SIG-M5 treated with dmso at 0.1 percent for 504 hours (cell line): ENCODE measurements around the gene CST7.
A peak's percentile ranks its signal among the peaks of the same experiment; 100 is the strongest.
"Not testable (repeated sequence)": the region's sequence is repeated elsewhere in the genome, so short reads cannot be mapped to it uniquely, and the experiment has no call there.

Experiments
- DNase-seq: peaks from one replicate; lab custom pipeline; 2025; ENCODE audit not compliant: unreplicated experiment; lab: John Stamatoyannopoulos, UW

Gene CST7

DNA sequence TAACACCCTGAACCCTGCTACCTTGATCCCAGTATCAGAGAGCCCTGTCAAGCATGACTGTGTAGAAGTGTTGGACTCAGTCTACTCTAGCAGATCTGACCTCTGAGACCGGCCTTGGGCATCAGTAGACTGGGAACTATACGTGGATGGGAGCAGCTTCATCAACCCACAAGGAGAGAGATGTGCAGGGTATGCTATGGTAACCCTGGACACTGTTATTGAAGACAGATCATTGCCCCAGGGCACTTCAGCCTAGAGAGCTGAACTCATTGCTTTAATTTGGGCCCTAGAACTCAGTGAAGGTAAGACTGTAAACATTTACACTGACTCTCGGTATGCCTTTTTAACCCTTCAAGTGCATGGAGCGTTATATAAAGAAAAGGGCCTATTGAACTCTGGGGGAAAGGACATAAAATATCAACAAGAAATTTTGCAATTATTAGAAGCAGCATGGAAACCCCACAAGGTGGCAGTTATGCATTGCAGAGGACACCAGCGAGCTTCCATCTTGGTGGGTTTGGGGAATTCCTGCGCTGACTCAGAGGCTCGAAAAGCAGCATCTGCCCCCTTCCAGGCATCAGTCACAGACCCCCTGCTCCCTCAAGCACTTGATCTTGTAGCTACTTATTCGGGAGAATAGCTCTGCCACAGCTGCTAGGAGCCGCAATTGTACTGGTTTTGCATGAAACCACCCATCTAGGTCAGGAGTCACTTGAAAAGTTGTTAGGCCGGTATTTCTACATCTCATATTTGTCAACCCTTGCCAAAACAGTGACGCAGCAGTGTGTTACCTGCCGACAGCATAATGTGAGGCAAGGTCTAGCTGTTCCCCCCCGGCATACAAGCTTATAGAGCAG, 19.0 kb upstream of the CST7 start:
- DNase-seq: peak; percentile 58

DNA sequence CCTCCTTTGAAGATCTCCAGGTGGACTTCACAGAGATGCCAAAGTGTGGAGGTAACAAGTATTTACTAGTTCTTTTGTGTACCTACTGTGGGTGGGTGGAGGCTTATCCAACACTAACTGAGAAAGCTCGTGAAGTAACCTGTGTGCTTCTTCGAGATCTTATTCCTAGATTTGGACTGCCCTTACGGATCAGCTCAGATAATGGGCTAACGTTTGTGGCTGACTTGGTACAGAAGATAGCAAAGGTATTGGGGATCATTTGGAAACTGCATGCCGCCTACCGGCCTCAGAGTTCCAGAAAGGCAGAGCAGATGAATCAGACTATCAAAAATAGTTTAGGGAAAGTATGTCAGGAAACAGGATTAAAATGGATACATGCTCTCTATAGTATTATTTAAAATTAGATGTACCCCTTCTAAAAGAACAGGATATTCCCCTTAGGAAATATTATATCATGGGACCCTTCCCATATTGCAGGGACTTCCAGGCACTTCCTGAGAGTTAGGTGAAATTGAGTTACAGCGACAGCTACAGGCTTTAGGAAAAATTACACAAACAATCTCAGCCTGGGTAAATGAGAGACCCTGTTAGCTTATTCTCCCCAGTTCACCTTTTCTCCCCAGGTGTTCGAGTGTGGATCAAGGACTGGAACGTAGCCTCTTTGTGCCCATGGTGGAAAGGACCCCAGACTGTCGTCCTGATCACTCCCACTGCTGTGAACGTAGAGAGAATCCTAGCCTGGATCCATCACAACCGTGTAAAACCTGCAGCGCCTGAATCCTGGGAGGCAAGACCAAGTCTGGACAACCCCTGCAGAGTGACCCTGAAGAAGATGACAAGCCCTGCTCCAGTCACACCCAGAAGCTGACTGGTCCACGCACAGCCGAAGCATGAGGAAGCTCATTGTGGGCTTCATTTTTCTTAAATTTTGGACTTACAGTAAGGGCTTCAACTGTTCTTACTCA, 18.1 kb upstream of the CST7 start:
- not testable (repeated sequence) for DNase-seq

DNA sequence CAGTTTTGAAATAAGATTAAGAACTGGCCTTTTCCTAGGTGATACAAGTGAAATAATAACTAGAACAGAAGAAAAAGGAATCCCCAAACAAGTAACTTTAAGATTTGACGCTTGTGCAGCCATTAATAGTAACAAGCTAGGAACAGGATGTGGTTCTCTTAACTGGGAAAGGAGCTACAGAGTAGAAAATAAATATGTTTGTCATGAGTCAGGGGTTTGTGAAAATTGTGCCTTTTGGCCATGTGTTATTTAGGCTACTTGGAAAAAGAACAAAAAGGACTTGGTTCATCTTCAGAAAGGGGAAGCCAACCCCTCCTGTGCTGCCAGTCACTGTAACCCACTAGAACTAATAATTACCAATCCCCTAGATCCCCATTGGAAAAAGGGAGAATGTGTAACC, 17.2 kb upstream of the CST7 start:
- DNase-seq: not testable (repeated sequence)

DNA sequence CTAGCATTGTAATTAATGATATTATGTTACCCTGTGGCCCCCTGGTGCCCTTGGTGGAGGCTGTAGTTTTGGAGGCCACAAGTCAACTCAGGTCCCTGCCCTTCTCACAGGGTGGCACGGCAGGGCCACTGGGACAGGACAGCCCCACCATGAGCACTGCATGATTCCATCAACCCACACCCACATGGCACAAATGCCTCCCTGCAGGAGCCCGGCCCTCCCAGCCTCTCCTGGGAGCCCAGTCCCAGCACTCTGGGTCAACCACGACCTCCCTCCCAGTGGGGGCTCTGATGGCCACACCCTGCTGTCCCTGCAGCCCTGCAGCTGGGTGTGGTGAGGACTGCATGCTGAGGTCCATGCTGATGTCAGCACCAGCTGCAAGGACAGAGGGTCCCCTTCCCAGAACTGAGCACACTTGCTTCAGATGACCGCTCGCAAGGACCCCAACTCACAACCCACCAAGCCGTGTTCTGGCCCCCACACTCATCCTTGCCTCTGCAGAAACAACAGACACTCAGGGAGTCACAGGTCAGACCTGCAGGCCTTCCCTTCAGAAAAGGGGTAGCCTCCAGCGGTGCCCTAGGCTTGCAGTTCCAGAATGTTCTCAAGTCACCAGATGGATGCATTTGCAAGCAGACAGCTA, 15.7 kb upstream of the CST7 start:
- no peak for DNase-seq

DNA sequence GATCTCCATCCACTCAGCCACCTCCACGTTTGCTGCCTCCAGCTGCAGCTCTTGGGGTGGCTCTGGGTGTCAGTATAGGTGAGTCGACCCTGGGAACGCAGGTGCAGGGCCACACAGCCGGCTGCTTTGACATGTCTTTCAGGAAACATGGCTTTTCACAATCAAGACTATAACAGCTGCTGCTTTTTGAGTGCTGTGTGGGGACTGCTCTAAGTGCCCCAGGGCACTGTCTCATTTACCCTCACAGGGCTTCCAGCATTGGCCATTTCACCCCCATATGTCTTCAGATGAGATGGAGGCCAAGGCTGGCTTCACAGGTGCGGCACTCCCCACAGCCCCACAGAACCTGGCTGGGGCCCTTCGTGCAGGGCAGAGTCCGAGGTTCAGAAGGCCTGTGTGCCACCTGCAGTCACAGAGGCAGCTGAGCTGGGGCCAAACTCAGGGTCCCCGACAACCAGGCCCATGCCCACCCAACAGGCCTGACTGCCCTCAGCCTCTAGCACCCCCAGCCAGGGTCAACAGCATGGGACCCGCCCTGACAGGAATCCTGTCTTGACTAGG, 14.9 kb upstream of the CST7 start:
- no peak for DNase-seq

DNA sequence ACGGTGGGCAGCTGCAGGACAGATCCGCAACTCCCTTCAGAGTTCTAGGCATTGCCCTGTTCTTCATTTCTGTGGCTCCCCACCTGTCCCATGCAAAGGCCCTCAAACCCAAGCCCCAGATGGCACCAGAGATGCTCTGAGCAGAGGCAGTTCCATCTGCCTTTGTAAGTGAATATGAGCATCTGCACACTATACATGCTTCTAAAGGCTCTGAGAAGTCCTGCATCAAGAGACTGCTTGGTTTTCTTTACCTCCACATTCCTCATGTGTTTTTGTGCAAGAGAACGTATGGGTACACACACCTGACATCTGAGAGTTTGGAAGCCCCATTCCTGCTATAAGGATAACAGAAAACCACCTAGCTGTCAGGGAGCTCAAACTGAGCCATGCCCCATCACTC, 14.4 kb upstream of the CST7 start:
- DNase-seq: no peak

DNA sequence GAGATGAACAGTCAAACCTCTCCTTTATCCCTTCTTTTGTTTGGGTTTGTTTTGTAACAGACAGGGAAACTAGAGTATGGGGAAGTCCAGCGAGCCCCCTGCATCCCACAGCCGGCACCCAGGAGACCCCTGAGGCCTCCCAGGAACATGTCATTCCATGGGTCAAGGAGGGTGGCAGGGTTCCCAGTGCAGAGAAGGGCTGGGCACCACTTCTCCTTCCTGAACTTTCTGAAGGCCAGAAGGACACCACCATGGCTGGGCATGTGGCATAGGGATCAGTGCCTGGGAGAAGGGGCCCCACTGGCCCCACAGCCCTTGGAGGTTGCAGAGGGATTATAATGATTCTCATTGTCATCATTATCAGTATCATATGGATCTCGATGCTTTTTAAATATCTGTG, 13.9 kb upstream of the CST7 start:
- DNase-seq: no peak

DNA sequence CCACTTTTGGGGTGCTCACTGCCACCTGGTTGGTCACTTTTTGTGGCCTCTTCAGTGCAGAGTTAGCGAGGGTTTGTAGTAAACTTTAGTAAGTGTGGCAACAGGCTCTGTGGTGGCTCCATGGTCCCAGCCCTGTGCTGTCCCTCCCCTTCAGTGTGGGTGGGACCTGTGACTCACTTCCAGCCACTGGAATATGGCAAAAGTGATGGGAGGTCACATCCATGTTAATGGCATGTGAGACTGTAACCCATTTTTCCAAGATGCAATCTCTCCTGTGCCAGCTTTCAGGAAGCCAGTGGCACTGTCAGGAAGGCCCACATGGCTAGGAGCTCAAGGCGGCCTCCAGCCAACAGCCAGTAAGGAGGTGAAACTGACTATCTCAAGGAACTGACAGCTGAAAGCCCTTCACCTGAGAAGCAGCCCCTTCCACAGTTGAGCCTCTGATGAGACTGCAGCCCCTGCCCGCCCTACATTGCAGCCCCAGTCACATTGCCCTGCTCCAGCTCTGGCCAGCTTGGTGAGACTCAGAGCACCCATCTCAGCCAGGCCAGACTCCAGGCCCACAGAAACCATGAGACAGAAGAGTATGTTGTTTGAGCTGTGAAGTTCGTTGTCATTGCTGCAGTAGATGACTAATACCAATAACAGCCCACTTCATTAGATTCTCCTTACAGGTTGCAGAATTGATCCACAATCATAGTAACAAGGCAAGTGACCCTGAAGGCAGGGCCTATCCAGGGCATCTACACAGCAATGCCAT, 13.1 kb upstream of the CST7 start:
- DNase-seq: no peak

DNA sequence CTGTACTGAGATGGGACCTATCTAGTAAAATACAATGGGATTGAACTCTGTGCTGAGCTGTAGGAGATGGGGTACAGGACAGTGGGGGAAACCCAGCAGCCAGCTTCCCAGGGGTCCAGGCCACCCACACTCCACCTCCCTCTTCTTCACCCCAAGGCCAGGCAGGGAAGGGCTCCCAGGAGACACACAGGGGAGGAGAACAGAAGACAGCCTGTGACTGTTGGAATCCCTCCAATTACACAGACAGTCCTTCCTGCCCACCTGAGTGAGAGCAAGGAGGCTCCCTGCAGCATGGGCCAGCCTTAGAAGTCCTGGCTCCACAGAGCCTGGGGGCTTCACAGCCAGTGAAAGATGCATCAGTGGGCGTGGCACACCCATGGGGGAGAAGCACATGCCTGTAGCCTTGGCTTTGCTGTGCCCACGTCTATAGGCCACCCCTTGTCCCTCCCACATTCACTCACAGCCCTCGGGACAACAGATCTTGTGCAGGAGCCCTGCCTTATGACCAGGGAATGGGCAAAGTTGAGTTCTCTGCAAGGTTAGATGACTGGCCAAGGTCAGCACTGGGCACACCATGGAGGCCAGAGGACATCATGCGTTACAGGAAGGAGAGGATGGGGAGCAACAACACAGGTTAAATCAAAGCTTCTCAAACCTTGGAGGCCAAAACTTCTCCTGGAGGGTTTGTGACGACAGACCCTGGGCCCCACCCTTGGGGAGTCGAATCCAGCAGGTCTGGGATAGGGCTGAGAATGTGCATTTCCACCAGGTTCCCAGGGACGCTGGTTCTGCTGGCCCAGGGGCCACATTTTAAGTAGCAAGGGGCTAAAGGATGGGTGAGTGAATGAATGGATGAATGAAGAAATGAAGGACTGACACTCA, 12.3 kb upstream of the CST7 start:
- no peak for DNase-seq

DNA sequence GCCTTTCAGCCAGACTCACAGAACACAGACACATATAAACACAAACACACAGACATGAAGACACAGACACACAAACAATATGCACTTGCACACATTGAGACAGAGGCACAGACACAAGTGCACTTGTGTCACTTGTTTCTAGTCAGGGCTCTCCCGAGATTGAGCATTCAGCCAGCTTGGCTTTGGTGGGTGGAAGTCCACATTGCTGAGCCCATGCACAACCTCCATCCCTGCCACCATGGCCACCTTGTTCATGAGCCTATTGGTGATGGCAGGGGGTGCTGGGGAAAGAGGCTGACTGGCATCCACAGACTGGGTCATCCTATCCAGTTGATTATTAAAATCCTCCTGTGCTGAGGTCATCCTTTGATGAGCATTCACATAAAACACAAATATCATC, 11.5 kb upstream of the CST7 start:
- no peak for DNase-seq

DNA sequence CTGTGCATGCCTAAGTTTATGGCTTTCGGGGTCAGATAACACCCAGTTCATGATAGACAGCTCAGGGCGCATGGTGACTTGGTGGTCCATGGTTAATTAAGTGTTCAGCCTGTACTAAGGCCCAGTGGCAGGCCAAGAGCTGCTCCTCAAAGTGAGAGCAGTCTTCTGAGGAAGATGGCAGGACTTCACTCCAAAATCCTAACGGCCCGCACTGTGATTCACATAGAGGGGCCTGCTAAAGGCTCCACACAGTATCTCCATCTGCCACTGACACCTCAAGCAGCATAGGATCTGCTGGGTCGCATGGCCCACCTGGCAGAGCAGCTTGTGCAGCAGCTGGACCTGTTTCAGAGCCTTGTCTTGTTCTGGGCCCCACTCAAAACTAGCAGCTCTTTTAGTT, 10.6 kb upstream of the CST7 start:
- no peak for DNase-seq

DNA sequence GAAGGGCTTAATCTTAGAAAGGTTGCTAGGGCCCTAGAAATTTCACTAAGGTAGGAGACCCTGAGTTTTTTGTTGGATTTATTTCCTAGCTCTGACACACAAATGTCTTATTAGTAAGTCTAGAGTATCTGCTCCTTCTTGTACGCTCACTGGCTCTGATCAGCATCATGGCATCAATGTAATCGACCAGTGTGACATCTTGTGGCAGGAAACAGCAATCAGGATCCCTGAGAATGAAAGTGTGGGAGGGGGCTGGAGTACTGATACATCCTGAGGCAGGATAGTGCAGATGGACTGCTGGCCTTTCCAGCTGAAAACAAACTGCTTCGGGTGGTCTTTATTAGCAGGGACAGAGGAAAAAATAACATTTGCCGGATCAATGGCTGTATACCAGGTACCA, 10.0 kb upstream of the CST7 start:
- DNase-seq: no peak

DNA sequence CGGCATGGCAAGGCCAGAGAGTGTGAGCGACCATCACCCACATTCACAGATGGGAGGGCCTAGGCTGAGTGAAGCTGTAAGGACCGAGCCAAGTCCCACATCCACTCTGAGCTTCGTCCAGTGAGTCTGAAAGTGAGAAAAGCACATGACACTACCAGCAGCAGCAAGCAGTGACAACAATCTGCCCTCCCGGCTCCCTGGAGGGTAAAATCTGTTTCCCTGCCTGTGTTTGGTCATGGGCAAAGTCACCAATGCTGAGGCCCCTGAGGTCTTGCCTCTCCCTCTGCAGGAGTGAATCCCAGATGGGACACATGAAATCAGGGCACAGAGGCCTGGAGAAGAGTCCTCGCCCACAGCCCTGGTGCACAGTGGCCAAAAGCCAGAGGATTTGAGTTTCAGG, 6.4 kb upstream of the CST7 start:
- DNase-seq: no peak

DNA sequence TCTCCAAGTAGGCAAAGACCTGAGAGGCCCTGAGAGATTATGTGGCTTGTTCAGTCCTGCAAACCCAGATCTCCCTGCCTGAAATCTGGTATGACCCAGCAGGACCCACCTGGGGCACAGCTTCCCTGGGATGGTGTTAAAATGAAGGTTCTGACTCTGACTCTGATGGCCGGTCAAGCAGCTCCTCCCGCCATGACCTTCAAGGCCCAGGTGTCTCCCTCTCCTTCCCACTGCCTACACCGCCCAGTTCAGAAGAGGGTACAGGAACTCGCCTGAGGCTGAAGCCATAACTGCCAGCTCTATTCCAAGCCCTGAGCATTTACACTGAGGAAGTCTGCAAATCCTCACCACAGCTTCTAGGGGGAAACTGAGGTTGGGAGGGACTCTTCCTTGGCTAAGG, 5.9 kb upstream of the CST7 start:
- no peak for DNase-seq

DNA sequence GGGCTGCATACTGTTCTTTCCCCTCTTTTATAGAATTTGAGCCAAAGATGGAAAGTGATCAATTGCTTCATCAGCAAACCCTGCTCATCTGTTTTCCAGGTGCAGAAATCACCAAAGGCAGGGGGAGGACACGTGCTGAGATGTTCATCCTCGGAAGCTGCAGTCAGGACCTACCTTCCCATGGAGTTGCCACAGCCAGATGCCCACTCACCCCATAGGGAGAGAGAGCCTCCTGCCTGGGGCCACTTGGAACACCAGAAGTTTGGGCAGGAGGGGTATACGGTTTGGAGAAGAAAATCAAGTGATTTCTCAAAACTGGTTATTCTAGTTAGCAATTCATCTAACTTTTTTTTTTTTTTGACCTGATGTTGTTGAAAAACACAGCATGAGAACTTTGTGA, 5.3 kb upstream of the CST7 start:
- DNase-seq: no peak

DNA sequence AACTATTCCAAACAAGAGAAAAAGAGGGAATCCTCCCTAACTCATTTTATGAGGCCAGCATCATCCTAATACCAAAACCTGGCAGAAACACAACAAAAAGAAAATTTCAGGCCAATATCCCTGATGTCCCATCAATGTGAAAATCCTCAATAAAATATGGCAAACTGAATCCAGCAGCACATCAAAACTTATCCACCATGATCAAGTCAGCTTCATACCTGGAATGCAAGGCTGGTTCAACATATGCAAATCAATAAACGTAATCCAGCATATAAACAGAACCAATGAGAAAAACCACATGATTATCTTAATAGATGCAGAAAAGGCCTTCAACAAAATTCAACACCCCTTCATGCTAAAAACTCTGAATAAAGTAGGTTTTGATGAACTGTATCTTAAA, 2.7 kb upstream of the CST7 start:
- DNase-seq: not testable (repeated sequence)

DNA sequence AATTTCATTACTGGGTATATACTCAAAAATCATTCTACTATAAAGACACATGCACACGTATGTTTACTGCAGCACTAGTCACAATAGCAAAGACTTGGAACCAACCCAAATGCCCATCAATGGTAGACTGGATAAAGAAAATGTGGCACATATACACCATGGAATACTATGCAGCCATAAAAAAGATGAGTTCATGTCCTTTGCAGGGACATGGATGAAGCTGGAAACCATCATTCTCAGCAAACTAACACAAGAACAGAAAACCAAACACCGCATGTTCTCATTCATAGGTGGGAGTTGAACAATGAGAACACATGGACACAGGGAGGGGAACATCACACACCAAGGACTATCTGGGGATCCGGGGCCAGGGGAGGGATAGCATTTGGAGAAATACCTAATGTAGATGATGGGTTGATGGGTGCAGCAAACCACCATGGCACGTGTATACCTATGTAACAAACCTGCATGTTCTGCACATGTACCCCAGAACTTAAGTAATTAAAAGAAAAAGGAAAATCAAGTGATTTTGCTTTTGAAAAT, 602 bp upstream of the CST7 start:
- not testable (repeated sequence) for DNase-seq

DNA sequence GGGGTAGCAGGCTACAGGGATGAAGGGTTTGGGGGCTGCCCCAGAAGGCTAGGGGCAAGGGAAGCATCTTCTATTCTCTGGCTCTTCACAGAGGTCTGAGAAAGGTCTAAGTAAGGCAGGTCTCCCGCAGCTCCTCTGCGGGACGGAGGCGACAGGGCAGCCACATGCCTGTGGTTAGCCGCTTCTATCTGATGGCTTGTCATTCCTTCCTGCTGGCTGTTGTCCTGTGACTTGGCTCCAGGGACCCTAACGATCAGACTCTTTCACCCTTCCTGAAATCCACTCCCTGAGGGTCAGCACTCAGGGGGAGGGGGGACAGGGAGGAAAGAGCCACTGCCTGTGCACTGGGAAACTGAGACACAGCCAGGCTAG, 673 bp downstream of the CST7 start:
- DNase-seq: peak; percentile 15

DNA sequence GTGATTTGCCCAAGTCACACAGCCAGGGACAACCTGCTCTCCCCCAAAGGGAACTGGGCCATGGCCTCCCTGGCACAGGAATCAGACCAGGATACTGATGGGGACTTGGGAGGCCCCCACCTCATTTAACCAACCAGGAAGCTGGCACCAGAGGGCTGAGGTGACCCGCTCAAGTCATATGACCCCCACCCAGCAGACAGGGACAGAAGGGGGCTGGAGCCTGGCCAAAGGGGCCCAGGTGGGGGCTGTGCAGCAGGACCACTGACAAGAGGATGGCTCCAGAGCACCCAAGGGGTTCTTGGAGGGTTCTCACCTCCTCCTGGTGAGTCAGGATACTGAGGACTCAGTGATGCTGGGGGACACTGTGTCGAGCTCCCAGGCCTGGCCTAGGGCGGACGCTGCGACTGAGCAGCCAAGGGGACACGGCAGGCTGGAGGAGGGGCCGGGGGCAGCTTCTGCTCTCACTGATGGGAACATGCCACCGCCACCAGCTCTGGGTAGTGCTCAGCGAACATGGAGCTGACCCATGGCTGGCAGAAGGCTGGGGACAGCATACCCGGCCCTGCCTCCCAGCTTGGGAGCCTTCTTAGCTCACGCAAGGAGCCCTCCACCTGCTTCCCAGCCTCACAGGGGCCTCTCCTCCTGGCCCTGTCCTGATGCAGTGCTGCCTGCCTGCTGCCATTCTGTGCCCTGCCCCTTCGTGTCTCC, 1.2 kb downstream of the CST7 start:
- no peak for DNase-seq
